ENCODE results near the gene SLC26A9.

GRCh38 chr1:205972491-205973168 is 29.4 kb upstream of the SLC26A9 start:
- no peak for TF ChIP-seq POLR2A (IDR thresholded peaks at IDR 0.05; ENCODE audit: low read depth, low read length)
- no peak for TF ChIP-seq CTCF (conservative IDR thresholded peaks at IDR 0.05; ENCODE audit: low read depth, low read length)
- TF ChIP-seq USF2 (IDR thresholded peaks at IDR 0.05; ENCODE audit: low read depth, low read length): no peak
- no peak for TF ChIP-seq RFX5 (IDR thresholded peaks at IDR 0.05; ENCODE audit: low read depth, low read length)
- no peak for TF ChIP-seq MAZ (IDR thresholded peaks at IDR 0.05; ENCODE audit: borderline replicate concordance, low read depth, low read length)
- TF ChIP-seq MAFK (IDR thresholded peaks at IDR 0.05; ENCODE audit: low read depth, low read length): no peak
- TF ChIP-seq BHLHE40 (IDR thresholded peaks at IDR 0.05; ENCODE audit: low read depth, low read length): no peak
- TF ChIP-seq SMC3 (IDR thresholded peaks at IDR 0.05; ENCODE audit: low read depth, low read length): no peak
- TF ChIP-seq MXI1 (IDR thresholded peaks at IDR 0.05; ENCODE audit: borderline replicate concordance, low read depth, low read length): no peak
- TF ChIP-seq NFE2L2 (IDR thresholded peaks at IDR 0.05; ENCODE audit: low read depth, low read length): no peak
- no peak for TF ChIP-seq CEBPB (IDR thresholded peaks at IDR 0.05; ENCODE audit: low read depth, low read length)
- no peak for TF ChIP-seq RAD21 (IDR thresholded peaks at IDR 0.05; ENCODE audit: low read length)
- no peak for TF ChIP-seq FOS (IDR thresholded peaks at IDR 0.05; ENCODE audit: low read depth, low read length)
